PFSK-1 (cell line): Measurements from ENCODE around the gene NXPH1.

Experiments
- FOXP2 ChIP-seq: optimal IDR thresholded peaks from 2 replicates; pipeline ENCODE3; 2011; ENCODE audit warnings: borderline replicate concordance, control low read depth, inconsistent platforms; ENCODE audit not compliant: insufficient read depth; ENCODE audit errors: extremely low read length, extremely low read depth
- POLR2AphosphoS5 ChIP-seq: IDR thresholded peaks from 2 replicates; pipeline ENCODE4 v1.6.1; 2012; ENCODE audit warnings: low read depth, mild to moderate bottlenecking, control low read depth, low read length, moderate library complexity
- SIN3A ChIP-seq: IDR thresholded peaks from 2 replicates; pipeline ENCODE4 v1.6.1; 2012; ENCODE audit warnings: mild to moderate bottlenecking, low read length, moderate library complexity, borderline replicate concordance; ENCODE audit not compliant: insufficient read depth
- TAF1 ChIP-seq: IDR thresholded peaks from 2 replicates; pipeline ENCODE4 v1.6.1; 2012; ENCODE audit warnings: low read length, control low read depth, borderline replicate concordance; ENCODE audit not compliant: insufficient read depth
- TF ChIP-seq, protein P1 (sequence below), 2 experiments: IDR thresholded peaks; 2 replicates each; pipeline versions ENCODE4 v1.6.1 to v1.8.0; 2011 to 2012; ENCODE audit warnings: low read depth in 2 of 2, low read length in 2 of 2, control low read depth in 1 of 2, inconsistent platforms in 1 of 2, mild to moderate bottlenecking in 1 of 2, moderate library complexity in 1 of 2; ENCODE audit not compliant: insufficient read depth in 1 of 2

Gene NXPH1

DNA sequence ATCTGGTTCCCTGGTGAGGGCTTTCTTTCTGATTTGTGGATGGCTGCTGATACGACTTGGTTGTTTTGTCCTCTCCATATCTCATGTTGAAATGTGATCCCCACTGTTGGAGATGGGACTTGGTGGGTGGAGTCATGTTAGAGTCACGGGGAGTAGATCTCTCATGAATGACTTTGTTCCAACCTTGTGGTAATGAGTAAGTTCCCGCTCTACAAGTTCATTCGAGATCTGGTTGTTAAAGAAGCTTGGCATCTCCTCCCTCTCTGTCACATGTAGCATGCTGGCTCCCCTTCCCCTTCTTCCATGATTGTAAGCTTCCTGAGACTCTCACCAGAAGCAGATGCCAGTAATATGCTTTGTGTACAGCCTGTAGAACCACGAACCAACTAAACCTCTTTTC, 37.1 kb upstream of the NXPH1 start:
- TF ChIP-seq POLR2AphosphoS5 (no peak), TAF1 (no peak), SIN3A (no peak), FOXP2 (no peak)
- TF ChIP-seq, protein P1, sequence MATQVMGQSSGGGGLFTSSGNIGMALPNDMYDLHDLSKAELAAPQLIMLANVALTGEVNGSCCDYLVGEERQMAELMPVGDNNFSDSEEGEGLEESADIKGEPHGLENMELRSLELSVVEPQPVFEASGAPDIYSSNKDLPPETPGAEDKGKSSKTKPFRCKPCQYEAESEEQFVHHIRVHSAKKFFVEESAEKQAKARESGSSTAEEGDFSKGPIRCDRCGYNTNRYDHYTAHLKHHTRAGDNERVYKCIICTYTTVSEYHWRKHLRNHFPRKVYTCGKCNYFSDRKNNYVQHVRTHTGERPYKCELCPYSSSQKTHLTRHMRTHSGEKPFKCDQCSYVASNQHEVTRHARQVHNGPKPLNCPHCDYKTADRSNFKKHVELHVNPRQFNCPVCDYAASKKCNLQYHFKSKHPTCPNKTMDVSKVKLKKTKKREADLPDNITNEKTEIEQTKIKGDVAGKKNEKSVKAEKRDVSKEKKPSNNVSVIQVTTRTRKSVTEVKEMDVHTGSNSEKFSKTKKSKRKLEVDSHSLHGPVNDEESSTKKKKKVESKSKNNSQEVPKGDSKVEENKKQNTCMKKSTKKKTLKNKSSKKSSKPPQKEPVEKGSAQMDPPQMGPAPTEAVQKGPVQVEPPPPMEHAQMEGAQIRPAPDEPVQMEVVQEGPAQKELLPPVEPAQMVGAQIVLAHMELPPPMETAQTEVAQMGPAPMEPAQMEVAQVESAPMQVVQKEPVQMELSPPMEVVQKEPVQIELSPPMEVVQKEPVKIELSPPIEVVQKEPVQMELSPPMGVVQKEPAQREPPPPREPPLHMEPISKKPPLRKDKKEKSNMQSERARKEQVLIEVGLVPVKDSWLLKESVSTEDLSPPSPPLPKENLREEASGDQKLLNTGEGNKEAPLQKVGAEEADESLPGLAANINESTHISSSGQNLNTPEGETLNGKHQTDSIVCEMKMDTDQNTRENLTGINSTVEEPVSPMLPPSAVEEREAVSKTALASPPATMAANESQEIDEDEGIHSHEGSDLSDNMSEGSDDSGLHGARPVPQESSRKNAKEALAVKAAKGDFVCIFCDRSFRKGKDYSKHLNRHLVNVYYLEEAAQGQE (IDR thresholded peaks at IDR 0.05; ENCODE audit: insufficient read depth in 1 of 2, low read depth in 2 of 2, low read length in 2 of 2) = no peak

DNA sequence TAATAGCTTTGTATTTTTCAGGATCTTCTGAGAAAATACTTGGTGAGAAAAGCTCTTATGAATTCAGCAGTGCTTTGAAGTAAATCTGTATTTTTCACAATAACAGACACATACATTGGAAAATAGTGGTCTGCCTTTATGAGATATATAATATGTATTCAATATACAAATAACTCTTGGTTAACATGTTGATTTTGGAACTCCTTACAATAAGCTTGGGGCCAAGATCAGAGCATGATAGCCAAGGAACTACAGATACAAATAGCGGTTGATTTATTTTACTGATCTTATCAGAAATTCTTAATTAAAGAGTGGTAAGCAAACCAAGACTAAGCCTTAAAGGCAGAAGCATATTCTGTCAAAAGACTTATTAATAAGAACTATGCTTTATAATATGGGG, 24.5 kb upstream of the NXPH1 start:
- TF ChIP-seq, protein P1 (IDR thresholded peaks at IDR 0.05; ENCODE audit: insufficient read depth in 1 of 2, low read depth in 2 of 2, low read length in 2 of 2) = no peak
- TF ChIP-seq TAF1 = no peak
- no peak for TF ChIP-seq FOXP2
- no peak for TF ChIP-seq POLR2AphosphoS5
- no peak for TF ChIP-seq SIN3A

DNA sequence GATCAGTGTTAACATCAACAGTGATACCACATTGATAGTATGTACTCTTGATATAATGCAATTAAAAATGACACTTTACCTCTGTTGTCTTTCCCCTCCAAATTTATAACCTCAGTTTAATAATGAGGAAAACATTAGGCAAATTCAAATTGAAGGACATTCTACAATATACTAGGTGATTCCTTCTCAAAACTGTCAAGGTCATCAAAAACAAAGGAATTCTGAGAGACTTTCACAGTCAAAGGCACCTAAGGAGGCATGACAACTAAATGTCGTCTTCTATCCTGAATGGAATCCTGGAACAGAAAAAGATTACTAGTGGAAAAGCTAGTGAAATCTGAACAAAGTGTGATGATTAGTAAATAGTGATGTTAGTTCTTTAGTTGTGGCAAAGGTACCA, 22.3 kb upstream of the NXPH1 start:
- no peak for TF ChIP-seq POLR2AphosphoS5
- TF ChIP-seq SIN3A = no peak
- no peak for TF ChIP-seq TAF1
- TF ChIP-seq FOXP2 = no peak
- TF ChIP-seq, protein P1 (IDR thresholded peaks at IDR 0.05; ENCODE audit: insufficient read depth in 1 of 2, low read depth in 2 of 2, low read length in 2 of 2) = no peak

DNA sequence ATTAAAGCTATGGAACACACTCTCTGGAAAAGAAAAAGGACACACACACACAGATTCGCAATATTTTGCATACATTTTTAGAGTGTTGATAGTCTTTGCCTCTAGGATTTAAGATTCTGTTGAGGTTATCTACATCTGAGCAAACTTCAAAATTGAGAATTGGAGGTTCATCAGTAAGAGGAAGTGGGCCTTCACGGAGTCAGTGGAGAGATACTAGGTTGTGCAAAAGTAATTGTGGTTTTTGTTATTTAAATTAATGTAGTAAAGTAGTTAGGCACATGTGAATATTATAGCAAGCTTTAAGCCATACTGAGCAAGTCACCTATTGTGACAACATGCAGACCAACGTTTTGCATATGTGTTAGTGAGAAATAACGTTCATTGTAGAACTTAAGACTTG, 19.8 kb upstream of the NXPH1 start:
- no peak for TF ChIP-seq POLR2AphosphoS5
- TF ChIP-seq, protein P1 (IDR thresholded peaks at IDR 0.05; ENCODE audit: insufficient read depth in 1 of 2, low read depth in 2 of 2, low read length in 2 of 2) = no peak
- no peak for TF ChIP-seq SIN3A
- TF ChIP-seq FOXP2 = no peak
- TF ChIP-seq TAF1 = no peak
